ENCODE results near the gene OTUB1. TPM values are rescaled to one million over a fixed set of nuclear protein-coding genes. Genes with fewer than 3 reads are reported as not detected.

The OTUB1 gene
- total RNA-seq, 3 donors from 2014 or later (not counting 1 experiment from before 2014, with no cell fraction given), result 73.6 to 88.9 (median 82.4) TPM

- H3K27ac Mint-ChIP-seq, result no peak within 1 kb of the TSS
- H3K4me3 ChIP-seq (ENCODE audit: low read length), result no peak within 1 kb of the TSS
- H3K27me3 Mint-ChIP-seq (ENCODE audit: low read depth in 2 of 2), result peaks cover 24 to 25% of the 10 kb centered on the region in 2 donors
- intact Hi-C loops (cut with micrococcal nuclease), result no loop called here
- peaks cover 4 to 5% of the 10 kb centered on the region in 2 donors for H3K4me1 Mint-ChIP-seq
- H3K27me3 ChIP-seq (ENCODE audit: control insufficient read depth, insufficient read depth, low read length), result peaks cover 22% of the 10 kb centered on the region
- no peak within 1 kb of the TSS for H3K4me3 Mint-ChIP-seq
- DNase-seq (no peak), ATAC-seq (no peak)
- H3K36me3 Mint-ChIP-seq, result no peaks in the 10 kb centered on the region
- H3K4me1 ChIP-seq (ENCODE audit: control insufficient read depth, insufficient read depth, low read length), result peaks cover 3% of the 10 kb centered on the region
- no peaks in the 10 kb centered on the region for H3K9me3 Mint-ChIP-seq
- H3K27ac ChIP-seq (ENCODE audit: low read length), result no peak within 1 kb of the TSS
- no peaks in the 10 kb centered on the region for H3K36me3 ChIP-seq (ENCODE audit: control insufficient read depth, insufficient read depth, low read length)
- TF ChIP-seq CTCF (IDR thresholded peaks at IDR 0.05), result no peak
- no peaks in the 10 kb centered on the region for H3K9me3 ChIP-seq (ENCODE audit: control insufficient read depth, insufficient read depth, low read length)
- under 1% methylated on average over 45 of the region's 64 CpGs for WGBS (ENCODE audit: insufficient coverage)
Observed at GRCh38 chr11:64035576-64035975, 49.3 kb downstream of the OTUB1 start, which contains the start of gene FLRT1. FLRT1 (plus strand) TSS chr11:64035931; CDS start chr11:64116268, 80,337 bp downstream.

DNA sequence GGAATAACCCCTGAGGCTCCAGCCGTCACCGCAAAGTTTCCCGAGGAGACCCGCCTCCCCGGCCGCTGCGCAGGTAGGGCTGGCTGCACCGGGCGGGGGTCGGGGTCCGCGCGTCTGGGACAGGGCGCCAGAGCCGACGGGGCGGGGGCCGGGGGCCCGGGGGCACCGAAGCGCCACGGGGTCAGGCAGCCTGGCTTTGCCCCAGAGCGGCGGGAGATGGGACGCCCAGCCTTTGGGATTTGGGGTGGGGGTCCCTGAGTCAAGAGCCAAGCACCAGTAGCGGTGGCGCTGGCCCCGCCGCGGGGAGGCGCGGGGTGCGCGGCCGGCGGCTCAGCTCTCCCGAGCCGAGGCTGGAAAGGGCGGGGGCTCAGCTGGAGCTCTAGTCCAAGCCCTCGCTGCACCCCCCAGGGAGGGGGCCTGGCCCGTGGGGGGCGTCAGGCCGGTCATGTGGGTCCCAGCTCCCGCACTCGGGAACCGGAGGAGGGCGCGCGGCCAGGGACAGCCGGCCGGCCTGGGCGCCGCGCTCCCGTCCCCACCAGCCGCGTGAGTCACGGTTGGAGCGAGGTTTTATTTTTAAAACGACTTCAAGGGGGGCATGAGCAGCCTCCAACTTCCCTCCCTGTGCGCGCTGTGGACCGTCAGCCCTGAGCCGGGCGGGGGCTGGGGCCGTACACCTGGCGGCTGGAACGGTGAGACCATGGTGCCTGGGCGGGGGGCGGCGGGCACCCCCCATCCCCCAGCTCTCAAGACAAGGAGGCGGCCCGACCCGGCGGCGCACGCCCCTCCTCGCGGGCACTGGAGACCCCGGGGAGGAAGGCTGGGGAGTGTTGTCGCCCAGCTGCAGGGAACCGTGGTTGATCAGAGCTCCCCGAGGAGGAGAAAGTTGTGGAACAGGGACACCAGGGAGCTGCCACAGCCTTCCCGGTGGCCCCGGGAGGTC is 50.1 kb downstream of the OTUB1 start:
- no peak for TF ChIP-seq CTCF (IDR thresholded peaks at IDR 0.05)
- Histone ChIP-seq H3K9me3 (ENCODE audit: control insufficient read depth, insufficient read depth, low read length) (no peaks in the 10 kb centered on the region), H3K27ac (ENCODE audit: low read length) (no peak overlapping the region), H3K36me3 (ENCODE audit: control insufficient read depth, insufficient read depth, low read length) (no peaks in the 10 kb centered on the region), H3K27me3 (ENCODE audit: control insufficient read depth, insufficient read depth, low read length) (peaks cover 22% of the 10 kb centered on the region), H3K4me1 (ENCODE audit: control insufficient read depth, insufficient read depth, low read length) (peaks cover 3% of the 10 kb centered on the region), H3K4me3 (ENCODE audit: low read length) (no peak overlapping the region)
- no peak overlapping the region for H3K27ac Mint-ChIP-seq
- H3K9me3 Mint-ChIP-seq, result no peaks in the 10 kb centered on the region
- peaks cover 24 to 25% of the 10 kb centered on the region in 2 donors for H3K27me3 Mint-ChIP-seq (ENCODE audit: low read depth in 2 of 2)
- no peak overlapping the region for H3K4me3 Mint-ChIP-seq
- ATAC-seq (no peak), DNase-seq (no peak)
- no peaks in the 10 kb centered on the region for H3K36me3 Mint-ChIP-seq
- WGBS (ENCODE audit: insufficient coverage), result 1% methylated on average over 85 of the region's 85 CpGs
- intact Hi-C loops (cut with micrococcal nuclease), result no loop called here
- peaks cover 4 to 5% of the 10 kb centered on the region in 2 donors for H3K4me1 Mint-ChIP-seq

GRCh38 chr11:64037027-64037634 is 50.9 kb downstream of the OTUB1 start:
- Mint-ChIP-seq H3K4me1 (peaks cover 4 to 5% of the 10 kb centered on the region in 2 donors), H3K9me3 (no peaks in the 10 kb centered on the region), H3K36me3 (no peaks in the 10 kb centered on the region), H3K27ac (no peak overlapping the region), H3K27me3 (ENCODE audit: low read depth in 2 of 2) (peaks cover 24 to 25% of the 10 kb centered on the region in 2 donors), H3K4me3 (no peak overlapping the region)
- 36% methylated on average over 19 of the region's 23 CpGs for WGBS (ENCODE audit: insufficient coverage)
- ATAC-seq (no peak), DNase-seq (no peak)
- intact Hi-C loops (cut with micrococcal nuclease), result no loop called here
- peaks cover 3% of the 10 kb centered on the region for H3K4me1 ChIP-seq (ENCODE audit: control insufficient read depth, insufficient read depth, low read length)
- TF ChIP-seq CTCF (IDR thresholded peaks at IDR 0.05), result no peak
- no peak overlapping the region for H3K4me3 ChIP-seq (ENCODE audit: low read length)
- peaks cover 22% of the 10 kb centered on the region for H3K27me3 ChIP-seq (ENCODE audit: control insufficient read depth, insufficient read depth, low read length)
- no peak overlapping the region for H3K27ac ChIP-seq (ENCODE audit: low read length)
- no peaks in the 10 kb centered on the region for H3K36me3 ChIP-seq (ENCODE audit: control insufficient read depth, insufficient read depth, low read length)
- H3K9me3 ChIP-seq (ENCODE audit: control insufficient read depth, insufficient read depth, low read length), result no peaks in the 10 kb centered on the region

All from natural killer cell (primary cell).